Cardiac fibroblast (primary cell): ENCODE data around the gene THRB.

Experiments
- DNase-seq, 2 donors: peaks; one replicate each; pipeline versions ENCODE4 v3.0.0 to v3.0.0-alpha.2; 2010; ENCODE audit warnings: low read depth in 2 of 2
- H3K4me3 ChIP-seq, 2 donors: replicated peaks in 1 of 2; 1 replicate in 1 of 2; 2 replicates in 1 of 2; pipeline ENCODE4 v1.5.1; 2011; ENCODE audit warnings: low read depth in 2 of 2, low read length in 2 of 2, mild to moderate bottlenecking in 2 of 2, moderate library complexity in 1 of 2
- TF ChIP-seq, protein P1 (sequence below): IDR thresholded peaks from one replicate; pipeline ENCODE4 v1.5.1; 2011; ENCODE audit warnings: low read depth, mild to moderate bottlenecking, low read length, inconsistent platforms

Gene THRB

DNA sequence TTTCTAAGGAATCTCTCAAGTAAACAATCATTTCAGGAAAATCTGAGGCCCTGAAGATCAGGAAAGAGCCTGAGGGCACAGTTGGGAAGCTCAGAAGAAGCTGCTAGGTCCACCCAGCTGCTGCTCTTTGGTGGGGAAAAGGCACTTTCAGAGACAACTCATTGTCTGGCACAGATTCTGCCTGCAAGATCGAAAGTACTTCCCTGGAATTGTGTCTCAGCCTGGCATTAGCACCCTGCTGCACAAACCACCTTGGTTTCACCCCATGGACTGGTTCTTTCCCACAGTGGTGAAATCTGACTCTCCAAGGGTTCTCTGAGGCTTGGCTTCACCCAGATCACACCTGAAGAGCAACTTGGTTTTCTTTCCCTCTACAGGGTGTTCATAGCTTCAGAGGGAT, 18.7 kb downstream of the THRB start:
- H3K4me3 ChIP-seq: no peak overlapping the region
- TF ChIP-seq, protein P1, sequence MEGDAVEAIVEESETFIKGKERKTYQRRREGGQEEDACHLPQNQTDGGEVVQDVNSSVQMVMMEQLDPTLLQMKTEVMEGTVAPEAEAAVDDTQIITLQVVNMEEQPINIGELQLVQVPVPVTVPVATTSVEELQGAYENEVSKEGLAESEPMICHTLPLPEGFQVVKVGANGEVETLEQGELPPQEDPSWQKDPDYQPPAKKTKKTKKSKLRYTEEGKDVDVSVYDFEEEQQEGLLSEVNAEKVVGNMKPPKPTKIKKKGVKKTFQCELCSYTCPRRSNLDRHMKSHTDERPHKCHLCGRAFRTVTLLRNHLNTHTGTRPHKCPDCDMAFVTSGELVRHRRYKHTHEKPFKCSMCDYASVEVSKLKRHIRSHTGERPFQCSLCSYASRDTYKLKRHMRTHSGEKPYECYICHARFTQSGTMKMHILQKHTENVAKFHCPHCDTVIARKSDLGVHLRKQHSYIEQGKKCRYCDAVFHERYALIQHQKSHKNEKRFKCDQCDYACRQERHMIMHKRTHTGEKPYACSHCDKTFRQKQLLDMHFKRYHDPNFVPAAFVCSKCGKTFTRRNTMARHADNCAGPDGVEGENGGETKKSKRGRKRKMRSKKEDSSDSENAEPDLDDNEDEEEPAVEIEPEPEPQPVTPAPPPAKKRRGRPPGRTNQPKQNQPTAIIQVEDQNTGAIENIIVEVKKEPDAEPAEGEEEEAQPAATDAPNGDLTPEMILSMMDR: no peak
- DNase-seq: no peak

DNA sequence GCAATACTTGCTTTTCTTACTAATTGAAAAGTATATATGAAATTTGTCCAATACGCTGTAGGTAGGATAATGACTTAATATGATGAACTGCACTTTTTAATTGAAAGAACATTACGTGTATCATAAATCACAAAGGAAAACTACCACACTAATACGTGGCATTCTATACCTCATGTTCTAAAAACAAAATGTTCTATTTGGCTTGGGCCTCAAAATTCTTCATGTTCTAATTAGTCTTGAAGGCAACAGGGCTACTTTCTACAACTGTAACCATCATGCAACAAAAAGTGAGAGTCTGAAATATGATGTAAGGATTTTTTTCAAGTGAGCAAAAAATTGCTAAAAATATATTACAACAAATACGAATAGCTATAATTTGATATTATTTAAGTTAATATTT, 19.8 kb downstream of the THRB start:
- no peak overlapping the region for H3K4me3 ChIP-seq
- TF ChIP-seq, protein P1: no peak
- DNase-seq: no peak

DNA sequence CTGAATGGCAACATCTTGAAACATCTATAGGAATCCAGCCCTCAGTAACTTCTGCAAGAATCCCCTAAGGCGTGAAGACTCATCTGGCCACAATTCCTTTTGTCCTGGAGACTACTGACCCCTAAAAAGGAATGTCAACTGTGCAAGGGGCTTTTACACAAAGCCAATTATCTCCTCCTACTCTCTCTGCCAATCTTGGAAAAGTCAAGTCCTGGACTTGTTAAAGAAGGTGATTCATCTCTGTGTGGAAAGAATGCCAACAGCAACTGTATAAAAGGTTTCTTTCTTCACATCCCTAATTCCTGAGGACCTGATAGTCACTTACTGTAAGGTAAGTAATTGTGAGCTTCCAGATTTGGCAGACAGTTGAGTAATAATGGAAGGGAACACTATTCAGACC, 22.3 kb downstream of the THRB start:
- TF ChIP-seq, protein P1: no peak
- H3K4me3 ChIP-seq: no peak overlapping the region
- no peak for DNase-seq

DNA sequence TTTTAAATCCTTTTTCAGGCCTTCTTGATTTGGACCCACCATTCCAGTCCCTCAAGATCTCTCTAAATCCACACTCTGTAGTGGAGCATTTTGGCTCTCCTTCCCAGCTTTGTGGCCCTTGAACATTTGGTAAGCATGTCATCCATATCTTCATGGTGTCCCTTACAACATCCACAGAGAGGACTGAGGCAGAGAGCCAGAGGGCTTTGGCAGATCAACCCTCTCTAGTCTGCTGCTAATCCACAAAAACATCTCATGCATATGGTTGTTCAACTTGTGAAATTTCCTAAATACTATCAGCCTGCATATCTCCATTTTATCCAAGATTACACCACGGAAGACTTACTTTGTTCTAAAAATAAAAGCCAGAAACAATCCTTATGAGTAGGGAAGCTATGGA, 23.2 kb downstream of the THRB start:
- TF ChIP-seq, protein P1: no peak
- no peak overlapping the region for H3K4me3 ChIP-seq
- DNase-seq: no peak

DNA sequence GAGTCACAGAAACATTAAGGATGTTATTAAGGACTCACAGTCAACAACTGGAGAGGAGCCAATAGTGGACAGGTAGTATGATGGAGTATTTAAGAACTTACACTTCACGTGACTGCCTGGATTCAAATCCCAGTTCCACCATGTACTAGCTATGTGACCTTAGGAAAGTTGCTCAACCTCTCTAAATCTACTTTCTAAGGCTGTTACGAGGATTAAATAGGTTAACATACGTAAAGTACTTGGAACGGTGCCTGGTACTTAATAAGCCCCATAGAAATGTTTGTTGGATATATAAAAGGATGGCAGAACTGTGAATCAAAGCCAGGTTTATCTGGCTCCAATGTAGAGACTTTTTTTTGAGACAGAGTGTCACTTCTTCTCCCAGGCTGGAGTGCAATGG, 24.4 kb downstream of the THRB start:
- no peak overlapping the region for H3K4me3 ChIP-seq
- TF ChIP-seq, protein P1: no peak
- no peak for DNase-seq

DNA sequence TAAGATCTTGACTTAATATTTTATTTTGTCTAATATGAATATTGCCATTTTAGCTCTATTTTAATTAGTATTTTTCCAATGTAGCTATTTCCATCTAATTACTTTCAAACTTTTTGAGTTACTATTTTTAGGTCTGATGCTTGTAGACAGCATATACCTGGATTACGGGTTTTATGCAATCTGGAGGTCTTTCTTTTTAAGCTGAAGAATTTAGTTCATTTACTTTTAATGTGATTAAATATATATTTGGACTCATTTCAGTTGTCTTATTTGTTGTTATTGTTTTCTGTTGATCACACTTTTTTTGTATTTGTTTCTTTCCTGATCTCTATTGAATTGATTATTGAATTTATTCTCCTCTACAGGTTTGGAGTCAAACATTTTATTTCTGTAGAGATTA, 30.3 kb downstream of the THRB start:
- no peak overlapping the region for H3K4me3 ChIP-seq
- no peak for DNase-seq
- TF ChIP-seq, protein P1: no peak

DNA sequence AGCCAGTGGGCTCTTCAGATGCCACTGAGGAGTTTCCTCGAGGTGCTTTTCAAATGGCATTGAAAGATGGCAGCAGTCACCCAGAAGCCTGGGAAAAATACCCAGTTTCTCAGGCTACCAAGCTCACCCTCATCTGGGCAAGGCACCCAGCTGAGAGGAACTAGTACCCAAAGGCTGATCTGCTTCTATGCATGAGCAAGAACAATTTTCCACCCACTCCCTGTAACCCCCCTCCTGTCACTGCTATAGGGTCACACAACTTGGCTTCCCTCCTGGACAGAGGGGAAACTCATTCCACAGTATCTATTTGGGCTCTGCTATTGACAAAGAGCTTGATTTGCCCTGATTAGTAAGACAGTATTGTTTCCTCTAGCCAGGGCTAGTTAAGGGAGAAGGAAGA, 31.9 kb downstream of the THRB start:
- TF ChIP-seq, protein P1: no peak
- DNase-seq: no peak
- no peak overlapping the region for H3K4me3 ChIP-seq
